ENCODE data around the gene TAF15. TPM values are rescaled to one million over a fixed set of nuclear protein-coding genes. Genes with fewer than 3 reads are reported as not detected.

TAF15 gene
- total RNA-seq, 4 donors from 2014 or later, result 48.7 to 111 (median 66.7) TPM

- no peaks in the 10 kb centered on the region for H3K36me3 ChIP-seq
- DNase-seq, result no peak
- TF ChIP-seq CTCF (IDR thresholded peaks at IDR 0.05), result no peak
- no peak for TF ChIP-seq POLR2A (IDR thresholded peaks at IDR 0.05)
- H3K9me3 ChIP-seq, result no peaks in the 10 kb centered on the region
- H3K4me1 ChIP-seq, result peaks cover 0 to 8% (median 0%) of the 10 kb centered on the region in 3 donors
- no peak overlapping the region for H3K4me3 ChIP-seq
- no peaks in the 10 kb centered on the region for H3K27me3 ChIP-seq
- 92 to 96% methylated on average over 4 of the region's 4 CpGs for WGBS, 2 donors
- no peak overlapping the region for H3K27ac ChIP-seq
- intact Hi-C loops (cut with DNase I), result no loop called here
These were observed 84.5 kb downstream of the TAF15 start for GRCh38 chr17:35893751-35894150.

- H3K4me3 ChIP-seq, result no peak overlapping the region
- DNase-seq, result no peak
- no peak overlapping the region for H3K27ac ChIP-seq
- H3K27me3 ChIP-seq, result peaks cover 0 to under 1% (median 0%) of the 10 kb centered on the region in 4 donors
- no peak for TF ChIP-seq CTCF (IDR thresholded peaks at IDR 0.05)
- TF ChIP-seq POLR2A (IDR thresholded peaks at IDR 0.05), result no peak
- intact Hi-C loops (cut with DNase I), result no loop called here
- H3K4me1 ChIP-seq, result peaks cover 0 to 8% (median 0%) of the 10 kb centered on the region in 3 donors
- no peaks in the 10 kb centered on the region for H3K36me3 ChIP-seq
- no peaks in the 10 kb centered on the region for H3K9me3 ChIP-seq
- 86 to 91% methylated on average over 7 of the region's 7 CpGs for WGBS, 2 donors
These were observed 84.9 kb downstream of the TAF15 start for GRCh38 chr17:35894206-35894605.

- H3K4me3 ChIP-seq, result no peak overlapping the region
- TF ChIP-seq CTCF (IDR thresholded peaks at IDR 0.05) (no peak), POLR2A (IDR thresholded peaks at IDR 0.05) (no peak)
- DNase-seq, result no peak
- peaks cover 0 to 9% (median 4%) of the 10 kb centered on the region in 3 donors for H3K4me1 ChIP-seq
- H3K9me3 ChIP-seq, result no peaks in the 10 kb centered on the region
- H3K27ac ChIP-seq, result no peak overlapping the region
- no peaks in the 10 kb centered on the region for H3K36me3 ChIP-seq
- WGBS, 2 donors, result 74 to 75% methylated on average over 12 to 14 of the region's 14 CpGs
- peaks cover 0 to 4% (median 0%) of the 10 kb centered on the region in 4 donors for H3K27me3 ChIP-seq
- intact Hi-C loops (cut with DNase I), result no loop called here
These were observed 86.6 kb downstream of the TAF15 start for GRCh38 chr17:35895636-35896587.

Small RNAs within 50 kb of the gene (small RNA-seq; reads per million reads assigned to genes)
- 167 to 1,223 (median 825) reads per million in 4 donors for gene RF00100

Other genes with a start within 250 kb of the TAF15 start
- not detected for gene SLFN14, start 248.7 kb upstream of the TAF15 start, total RNA-seq
- gene PEX12, start 230.9 kb upstream of the TAF15 start, total RNA-seq, result 1 to 10 TPM in 3 of 4 donors, under 1 TPM in 1; 0.95 to 4.4 (median 3.6) TPM
- 10 to 100 TPM in 3 of 4 donors, 1 to 10 TPM in 1; 9.7 to 99.4 (median 37.4) TPM for gene AP2B1, start 222.2 kb upstream of the TAF15 start, total RNA-seq
- 1 to 10 TPM in 2 of 4 donors, under 1 TPM in 2; 0.34 to 1.5 (median 0.89) TPM for gene RASL10B, start 77.8 kb upstream of the TAF15 start, total RNA-seq
- gene GAS2L2, start 56.2 kb upstream of the TAF15 start, total RNA-seq, result not detected
- gene C17orf50, start 48.6 kb upstream of the TAF15 start, total RNA-seq, result not detected
- 10 to 100 TPM; 29.1 to 61.0 (median 35.2) TPM for gene MMP28, start 13.8 kb upstream of the TAF15 start, total RNA-seq
- under 1 TPM in 1 of 4 donors, not detected in 3; 0.15 TPM for gene HEATR9, start 59.4 kb downstream of the TAF15 start, total RNA-seq
- 10 to 100 TPM in 1 of 4 donors, 1 to 10 TPM in 3; 1.5 to 25.2 (median 2.8) TPM for gene CCL5, start 70.9 kb downstream of the TAF15 start, total RNA-seq
- gene RDM1, start 121.3 kb downstream of the TAF15 start, total RNA-seq, result 1 to 10 TPM in 1 of 4 donors, under 1 TPM in 3; 0.38 to 4.0 (median 0.45) TPM
- not detected for gene LYZL6, start 134.2 kb downstream of the TAF15 start, total RNA-seq
- gene CCL16, start 172.0 kb downstream of the TAF15 start, total RNA-seq, result under 1 TPM in 1 of 4 donors, not detected in 3; 0.95 TPM
- gene CCL14, start 177.2 kb downstream of the TAF15 start, total RNA-seq, result 10 to 100 TPM in 1 of 4 donors, 1 to 10 TPM in 3; 2.7 to 25.0 (median 5.6) TPM
- not detected for gene CCL15, start 192.1 kb downstream of the TAF15 start, total RNA-seq
- gene CCL23, start 208.5 kb downstream of the TAF15 start, total RNA-seq, result 10 to 100 TPM in 1 of 4 donors, 1 to 10 TPM in 3; 2.0 to 13.4 (median 3.4) TPM